Caco-2 (cell line): ENCODE measurements around the gene C19orf12. TPM values are rescaled to one million over a fixed set of nuclear protein-coding genes. Genes with fewer than 3 reads are reported as not detected.

Experiments used
- BruUV-seq: library from RNA; stranded (reverse); fragments of 400-500 nt; replicated peaks from 2 replicates; lab custom pipeline; 2021; lab: Mats Ljungman, UMichigan
- CTCF ChIA-PET: fragments of 300-600 bp; sonication (Branson Sonifier 250); formaldehyde crosslinking; loops from one replicate; lab custom pipeline; 2022; ENCODE audit warnings: antibody characterized with exemption; lab: Charles Lee
- POLR2A ChIA-PET: fragments of 300-600 bp; sonication (Branson Sonifier 250); formaldehyde crosslinking; loops from one replicate; lab custom pipeline; 2022; ENCODE audit warnings: antibody characterized with exemption; lab: Charles Lee
- DNase-seq, 2 experiments: peaks; one replicate each; pipeline versions ENCODE4 v3.0.0 to v3.0.0-alpha.2; 2020 to 2022
- H3K27me3 ChIP-seq: replicated peaks from 2 replicates; pipeline ENCODE4 v1.6.0; 2011; ENCODE audit warnings: low read length; ENCODE audit not compliant: control insufficient read depth, insufficient read depth
- H3K36me3 ChIP-seq: 2 replicates; pipeline ENCODE4 v1.5.1; 2011; ENCODE audit warnings: low read length; ENCODE audit not compliant: control insufficient read depth, insufficient read depth
- H3K4me1 ChIP-seq: fragments of 250-450 bp; sonication (Bioruptor Pico); 2 replicates; pipeline ENCODE4 v1.5.1; 2020; ENCODE audit warnings: mild to moderate bottlenecking
- H3K4me3 ChIP-seq: 2 replicates; pipeline ENCODE4 v1.5.1; 2011; ENCODE audit warnings: low read depth, mild to moderate bottlenecking, control low read depth, low read length
- H3K9me3 ChIP-seq: fragments of 250-450 bp; sonication (Bioruptor Pico); 2 replicates; pipeline ENCODE4 v1.5.1; 2020; ENCODE audit warnings: mild to moderate bottlenecking, moderate library complexity
- H3K27ac Mint-ChIP-seq: one replicate; pipeline ENCODE4 v1.8.0; 2022; ENCODE audit warnings: mixed read lengths; ENCODE audit not compliant: unreplicated experiment
- H3K27me3 Mint-ChIP-seq: one replicate; pipeline ENCODE4 v1.8.0; 2022; ENCODE audit warnings: mixed read lengths; ENCODE audit not compliant: insufficient read depth, unreplicated experiment
- H3K36me3 Mint-ChIP-seq: one replicate; pipeline ENCODE4 v1.8.0; 2022; ENCODE audit warnings: mild to moderate bottlenecking, mixed read lengths; ENCODE audit not compliant: insufficient read depth, unreplicated experiment
- H3K4me1 Mint-ChIP-seq: one replicate; pipeline ENCODE4 v1.8.0; 2022; ENCODE audit warnings: low read depth, mixed read lengths; ENCODE audit not compliant: unreplicated experiment
- H3K4me3 Mint-ChIP-seq: one replicate; pipeline ENCODE4 v1.8.0; 2022; ENCODE audit warnings: mild to moderate bottlenecking, moderate library complexity, mixed read lengths; ENCODE audit not compliant: unreplicated experiment
- H3K9me3 Mint-ChIP-seq: one replicate; pipeline ENCODE4 v1.8.0; 2022; ENCODE audit warnings: mixed read lengths; ENCODE audit not compliant: unreplicated experiment
- CTCF ChIP-seq, 2 experiments: fragments of 200-600 bp in 1 of 2; IDR thresholded peaks; 1 replicate in 1 of 2; 2 replicates in 1 of 2; pipeline versions ENCODE4 v1.5.1 to v1.8.0; 2011 to 2022; ENCODE audit warnings: antibody characterized with exemption in 1 of 2, control low read depth in 1 of 2, inconsistent platforms in 1 of 2, low read depth in 1 of 2, low read length in 1 of 2, mild to moderate bottlenecking in 1 of 2, moderate library complexity in 1 of 2; ENCODE audit not compliant: insufficient read depth in 1 of 2, severe bottlenecking in 1 of 2, unreplicated experiment in 1 of 2
- intact Hi-C: fragments of 100-400 bp; cut with micrococcal nuclease; formaldehyde crosslinking; loops from one replicate; pipeline ENCODE4 v1.10.0; 2022; ENCODE audit not compliant: unreplicated experiment
- total RNA-seq: library from RNA; stranded (reverse); gene quantifications from 2 replicates; pipeline ENCODE4 v1.2.3, GENCODE V29; 2022

The C19orf12 gene
- total RNA-seq, 1 experiment from 2014 or later = 20.8 TPM

GRCh38 chr19:29687244-29687896, 27.7 kb downstream of the C19orf12 start:
- Histone ChIP-seq H3K4me3 (no peak overlapping the region), H3K9me3 (peaks cover 8% of the 10 kb centered on the region), H3K4me1 (no peaks in the 10 kb centered on the region), H3K36me3 (no peaks in the 10 kb centered on the region), H3K27me3 (no peaks in the 10 kb centered on the region)
- no TSS peak for BruUV-seq
- TF ChIP-seq CTCF (IDR thresholded peaks at IDR 0.05; ENCODE audit: insufficient read depth in 1 of 2, low read depth in 1 of 2, low read length in 1 of 2, severe bottlenecking in 1 of 2, unreplicated experiment in 1 of 2) = no peak
- H3K4me3 Mint-ChIP-seq = no peak overlapping the region
- peaks cover 2% of the 10 kb centered on the region for H3K27me3 Mint-ChIP-seq
- H3K9me3 Mint-ChIP-seq = peaks cover 12% of the 10 kb centered on the region
- DNase-seq = no peak
- intact Hi-C loops = no loop called here
- H3K36me3 Mint-ChIP-seq = no peaks in the 10 kb centered on the region
- H3K4me1 Mint-ChIP-seq = no peaks in the 10 kb centered on the region
- H3K27ac Mint-ChIP-seq = no peak overlapping the region
- ChIA-PET CTCF (no interaction called here), POLR2A (no interaction called here)

- no peaks in the 10 kb centered on the region for H3K27me3 ChIP-seq
- ChIA-PET POLR2A (no interaction called here), CTCF (no interaction called here)
- no peak for TF ChIP-seq CTCF (IDR thresholded peaks at IDR 0.05; ENCODE audit: insufficient read depth in 1 of 2, low read depth in 1 of 2, low read length in 1 of 2, severe bottlenecking in 1 of 2, unreplicated experiment in 1 of 2)
- Mint-ChIP-seq H3K27ac (no peak overlapping the region), H3K4me1 (no peaks in the 10 kb centered on the region), H3K36me3 (no peaks in the 10 kb centered on the region), H3K4me3 (no peak overlapping the region), H3K9me3 (peaks cover 12% of the 10 kb centered on the region), H3K27me3 (peaks cover 2% of the 10 kb centered on the region)
- intact Hi-C loops = no loop called here
- peaks cover 8% of the 10 kb centered on the region for H3K9me3 ChIP-seq
- DNase-seq = no peak
- H3K36me3 ChIP-seq = no peaks in the 10 kb centered on the region
- H3K4me1 ChIP-seq = no peaks in the 10 kb centered on the region
- BruUV-seq = no TSS peak
- no peak overlapping the region for H3K4me3 ChIP-seq
Measured at GRCh38 chr19:29686285-29686805, 28.7 kb downstream of the C19orf12 start.

- no peak for TF ChIP-seq CTCF (IDR thresholded peaks at IDR 0.05; ENCODE audit: insufficient read depth in 1 of 2, low read depth in 1 of 2, low read length in 1 of 2, severe bottlenecking in 1 of 2, unreplicated experiment in 1 of 2)
- DNase-seq = no peak
- peaks cover 2% of the 10 kb centered on the region for H3K27me3 Mint-ChIP-seq
- CTCF ChIA-PET = no interaction called here
- no peak overlapping the region for H3K4me3 Mint-ChIP-seq
- H3K9me3 ChIP-seq = no peaks in the 10 kb centered on the region
- H3K9me3 Mint-ChIP-seq = peaks cover 12% of the 10 kb centered on the region
- no peaks in the 10 kb centered on the region for H3K36me3 ChIP-seq
- BruUV-seq = no TSS peak
- no peak overlapping the region for H3K4me3 ChIP-seq
- intact Hi-C loops = no loop called here
- POLR2A ChIA-PET = no interaction called here
- H3K27me3 ChIP-seq = no peaks in the 10 kb centered on the region
- H3K36me3 Mint-ChIP-seq = no peaks in the 10 kb centered on the region
- H3K27ac Mint-ChIP-seq = no peak overlapping the region
- H3K4me1 ChIP-seq = no peaks in the 10 kb centered on the region
- H3K4me1 Mint-ChIP-seq = no peaks in the 10 kb centered on the region
Measured at GRCh38 chr19:29685326-29685725, 29.7 kb downstream of the C19orf12 start.
